ENCODE results near the gene TXNL4A.

The TXNL4A gene

GRCh38 chr18:79947881-79948610 is 40.3 kb downstream of the TXNL4A start:
- peaks cover 64% of the 10 kb centered on the region for H3K4me1 ChIP-seq (ENCODE audit: control insufficient read depth, low read length)
- H3K4me2 ChIP-seq (ENCODE audit: low read length), result no peak overlapping the region; the same call in 1 of the 2 replicates
- H4K20me1 ChIP-seq (ENCODE audit: control insufficient read depth, insufficient read depth, low read depth, low read length), result peaks cover 23% of the 10 kb centered on the region
- peaks cover 72% of the 10 kb centered on the region for H3K79me2 ChIP-seq (ENCODE audit: control insufficient read depth, low read length)
- peaks cover 6% of the 10 kb centered on the region for H3K27me3 ChIP-seq (ENCODE audit: control insufficient read depth, low read length)
- H3K9me3 ChIP-seq (ENCODE audit: control insufficient read depth, insufficient read depth, low read length), result no peaks in the 10 kb centered on the region
- H3K36me3 ChIP-seq (ENCODE audit: control insufficient read depth, low read length), result peaks cover 32% of the 10 kb centered on the region
- H3K9me2 ChIP-seq (replicated peaks; ENCODE audit: control insufficient read depth, low read length), result no peaks in the 10 kb centered on the region
- H3F3A ChIP-seq (ENCODE audit: control insufficient read depth, insufficient read depth), result peaks cover 12% of the 10 kb centered on the region
- H3K27ac ChIP-seq (ENCODE audit: low read depth, low read length), result no peak overlapping the region
- TF ChIP-seq CTCF (IDR thresholded peaks at IDR 0.05; ENCODE audit: low read depth, low read length, poor library complexity, severe bottlenecking) (no peak), EZH2phosphoT487 (IDR thresholded peaks at IDR 0.05; ENCODE audit: borderline replicate concordance, low read length) (no peak)
- H3K4me3 ChIP-seq (ENCODE audit: low read length), result no peak overlapping the region

- Histone ChIP-seq H3K79me2 (ENCODE audit: control insufficient read depth, low read length) (peaks cover 77% of the 10 kb centered on the region), H3K9me3 (ENCODE audit: control insufficient read depth, insufficient read depth, low read length) (no peaks in the 10 kb centered on the region), H4K20me1 (ENCODE audit: control insufficient read depth, insufficient read depth, low read depth, low read length) (peaks cover 23% of the 10 kb centered on the region), H3K4me1 (ENCODE audit: control insufficient read depth, low read length) (peaks cover 63% of the 10 kb centered on the region), H3K27ac (ENCODE audit: low read depth, low read length) (no peak overlapping the region), H3K4me2 (ENCODE audit: low read length) (no peak overlapping the region), H3K9me2 (replicated peaks; ENCODE audit: control insufficient read depth, low read length) (no peaks in the 10 kb centered on the region), H3K4me3 (ENCODE audit: low read length) (no peak overlapping the region), H3K36me3 (ENCODE audit: control insufficient read depth, low read length) (peaks cover 40% of the 10 kb centered on the region), H3F3A (ENCODE audit: control insufficient read depth, insufficient read depth) (peaks cover 12% of the 10 kb centered on the region), H3K27me3 (ENCODE audit: control insufficient read depth, low read length) (peaks cover 5% of the 10 kb centered on the region)
- TF ChIP-seq EZH2phosphoT487 (IDR thresholded peaks at IDR 0.05; ENCODE audit: borderline replicate concordance, low read length) (no peak), CTCF (IDR thresholded peaks at IDR 0.05; ENCODE audit: low read depth, low read length, poor library complexity, severe bottlenecking) (no peak)
Measured at GRCh38 chr18:79947054-79947755, 41.2 kb downstream of the TXNL4A start.

GRCh38 chr18:79945118-79946042 is 43.0 kb downstream of the TXNL4A start:
- Histone ChIP-seq H3K27me3 (ENCODE audit: control insufficient read depth, low read length) (no peaks in the 10 kb centered on the region), H3K36me3 (ENCODE audit: control insufficient read depth, low read length) (peaks cover 56% of the 10 kb centered on the region), H3K4me3 (ENCODE audit: low read length) (no peak overlapping the region), H4K20me1 (ENCODE audit: control insufficient read depth, insufficient read depth, low read depth, low read length) (peaks cover 23% of the 10 kb centered on the region), H3K9me2 (replicated peaks; ENCODE audit: control insufficient read depth, low read length) (no peaks in the 10 kb centered on the region), H3K27ac (ENCODE audit: low read depth, low read length) (no peak overlapping the region), H3K79me2 (ENCODE audit: control insufficient read depth, low read length) (peaks cover 86% of the 10 kb centered on the region), H3K4me2 (ENCODE audit: low read length) (peak overlapping the region; percentile 24; the same call in 1 of the 2 replicates), H3K4me1 (ENCODE audit: control insufficient read depth, low read length) (peaks cover 55% of the 10 kb centered on the region), H3F3A (ENCODE audit: control insufficient read depth, insufficient read depth) (peaks cover 11% of the 10 kb centered on the region), H3K9me3 (ENCODE audit: control insufficient read depth, insufficient read depth, low read length) (no peaks in the 10 kb centered on the region)
- TF ChIP-seq CTCF (IDR thresholded peaks at IDR 0.05; ENCODE audit: low read depth, low read length, poor library complexity, severe bottlenecking), result no peak
- TF ChIP-seq EZH2phosphoT487 (IDR thresholded peaks at IDR 0.05; ENCODE audit: borderline replicate concordance, low read length), result no peak
